Mesenchymal stem cell (in vitro differentiated cells and primary cell): ENCODE results near the gene STK4.
A peak's percentile ranks its signal among the peaks of the same experiment; 100 is the strongest.

Experiments used
- DNase-seq: peaks from one replicate; pipeline ENCODE4 v3.0.0-alpha.2; 2013
- H2AFZ ChIP-seq: one replicate; pipeline ENCODE4 v1.6.1; 2013; ENCODE audit warnings: low read depth, mild to moderate bottlenecking, control low read depth, inconsistent platforms, low read length, moderate library complexity
- H2AK5ac ChIP-seq: 2 replicates; pipeline ENCODE4 v1.6.1; 2013; ENCODE audit warnings: low read length, moderate library complexity, mild to moderate bottlenecking, inconsistent platforms; ENCODE audit not compliant: severe bottlenecking
- H2BK120ac ChIP-seq: one replicate; pipeline ENCODE4 v1.6.1; 2013; ENCODE audit warnings: low read depth, mild to moderate bottlenecking, inconsistent platforms, low read length, moderate library complexity
- H2BK12ac ChIP-seq, 2 experiments: one replicate each; pipeline ENCODE4 v1.6.1; 2013; ENCODE audit warnings: inconsistent platforms in 2 of 2, low read length in 2 of 2, mild to moderate bottlenecking in 2 of 2, moderate library complexity in 2 of 2, control low read depth in 1 of 2
- H2BK15ac ChIP-seq: one replicate; pipeline ENCODE4 v1.6.1; 2013; ENCODE audit warnings: mild to moderate bottlenecking, low read depth, inconsistent platforms; ENCODE audit not compliant: poor library complexity, severe bottlenecking
- H2BK5ac ChIP-seq: 2 replicates; pipeline ENCODE4 v1.6.1; 2013; ENCODE audit warnings: low read depth, mild to moderate bottlenecking, low read length, control low read depth, inconsistent platforms; ENCODE audit not compliant: poor library complexity, severe bottlenecking
- H3K14ac ChIP-seq, 2 experiments: one replicate each; pipeline ENCODE4 v1.6.1; 2013; ENCODE audit warnings: inconsistent platforms in 2 of 2, low read length in 2 of 2, control low read depth in 1 of 2, mild to moderate bottlenecking in 1 of 2, moderate library complexity in 1 of 2
- H3K18ac ChIP-seq, 2 experiments: one replicate each; pipeline ENCODE4 v1.6.1; 2013; ENCODE audit warnings: inconsistent platforms in 2 of 2, low read length in 2 of 2, control low read depth in 1 of 2, low read depth in 1 of 2, mild to moderate bottlenecking in 1 of 2
- H3K23ac ChIP-seq, 2 experiments: one replicate each; pipeline ENCODE4 v1.6.1; 2013; ENCODE audit warnings: inconsistent platforms in 2 of 2, low read length in 2 of 2, mild to moderate bottlenecking in 2 of 2, moderate library complexity in 2 of 2, control low read depth in 1 of 2
- H3K27ac ChIP-seq: 2 replicates; pipeline ENCODE4 v1.5.1; 2013; ENCODE audit warnings: mild to moderate bottlenecking, moderate library complexity, low read length, control low read depth, inconsistent platforms; ENCODE audit not compliant: poor library complexity, severe bottlenecking
- H3K27me3 ChIP-seq, 2 experiments: 2 replicates each; pipeline versions ENCODE4 v1.6.1 to v1.7.0; 2013; ENCODE audit warnings: low read length in 2 of 2, mild to moderate bottlenecking in 2 of 2, moderate library complexity in 2 of 2, control low read depth in 1 of 2, inconsistent platforms in 1 of 2; ENCODE audit not compliant: control insufficient read depth in 1 of 2, insufficient read depth in 1 of 2
- H3K36me3 ChIP-seq, 2 experiments: 2 replicates each; pipeline versions ENCODE4 v1.6.1 to v1.7.0; 2013; ENCODE audit warnings: low read length in 2 of 2, control low read depth in 1 of 2, inconsistent platforms in 1 of 2, low read depth in 1 of 2, mild to moderate bottlenecking in 1 of 2; ENCODE audit not compliant: insufficient read depth in 2 of 2, control insufficient read depth in 1 of 2
- H3K4ac ChIP-seq, 2 experiments: one replicate each; pipeline ENCODE4 v1.6.1; 2013; ENCODE audit warnings: inconsistent platforms in 2 of 2, low read length in 2 of 2, mild to moderate bottlenecking in 2 of 2, moderate library complexity in 2 of 2, control low read depth in 1 of 2, low read depth in 1 of 2
- H3K4me1 ChIP-seq: 2 replicates; pipeline ENCODE4 v1.6.1; 2013; ENCODE audit warnings: low read depth, low read length, control low read depth; ENCODE audit not compliant: control insufficient read depth, insufficient read depth
- H3K4me2 ChIP-seq: 2 replicates; pipeline ENCODE4 v1.6.1; 2013; ENCODE audit warnings: low read length, mild to moderate bottlenecking, inconsistent platforms; ENCODE audit not compliant: poor library complexity, severe bottlenecking
- H3K4me3 ChIP-seq, 2 experiments: 2 replicates each; pipeline versions ENCODE4 v1.5.1 to v1.7.0; 2013; ENCODE audit warnings: low read length in 2 of 2, mild to moderate bottlenecking in 2 of 2, control low read depth in 1 of 2, low read depth in 1 of 2; ENCODE audit not compliant: insufficient read depth in 1 of 2
- H3K79me1 ChIP-seq: replicated peaks from 2 replicates; pipeline ENCODE4 v1.6.1; 2013; ENCODE audit warnings: mild to moderate bottlenecking, control low read depth, low read length, inconsistent platforms; ENCODE audit not compliant: poor library complexity, severe bottlenecking
- H3K9ac ChIP-seq: 2 replicates; pipeline ENCODE4 v1.7.0; 2013; ENCODE audit warnings: mild to moderate bottlenecking, low read length, moderate library complexity
- H3K9me3 ChIP-seq: 2 replicates; pipeline ENCODE4 v1.7.0; 2013; ENCODE audit warnings: mild to moderate bottlenecking, low read length; ENCODE audit not compliant: control insufficient read depth
- H4K8ac ChIP-seq: one replicate; pipeline ENCODE4 v1.6.1; 2013; ENCODE audit warnings: inconsistent platforms, mild to moderate bottlenecking, low read length, moderate library complexity
- H4K91ac ChIP-seq: one replicate; pipeline ENCODE4 v1.6.1; 2013; ENCODE audit warnings: mild to moderate bottlenecking, low read length, inconsistent platforms
- WGBS: methylation state at CpG from one replicate; pipeline ENCODE4 v1.1.7; 2013; ENCODE audit warnings: mixed read lengths; 5-methylcytosine and 5-hydroxymethylcytosine counted together

The STK4 gene

DNA sequence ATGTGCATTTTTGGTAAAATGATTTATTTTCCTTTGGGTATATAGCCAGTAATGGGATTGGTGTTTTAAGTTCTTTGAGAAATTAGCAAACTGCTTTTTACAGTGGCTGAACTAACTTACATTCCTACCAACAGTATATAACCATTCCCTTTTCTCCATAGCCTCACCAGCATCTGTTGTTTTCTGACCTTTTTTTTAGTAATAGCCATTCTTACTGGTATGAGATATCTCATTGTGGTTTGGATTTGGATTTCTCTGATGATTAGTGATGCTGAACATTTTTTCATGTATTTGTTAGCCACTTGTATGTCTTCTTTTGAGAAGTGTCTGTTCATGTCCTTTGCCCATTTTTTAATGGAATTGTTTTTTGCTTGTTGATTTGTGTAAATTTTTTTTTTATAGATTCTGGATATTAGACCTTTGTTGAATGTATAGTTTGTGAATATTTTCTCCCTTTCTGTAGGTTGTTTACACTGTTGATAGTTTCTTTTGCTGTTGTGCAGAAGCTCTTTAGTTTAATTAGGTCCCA lies 42.3 kb downstream of the STK4 start:
- Histone ChIP-seq H3K18ac (no peak overlapping the region), H3K9me3 (no peaks in the 10 kb centered on the region), H3K4me3 (no peak overlapping the region), H3K79me1 (peaks cover 5% of the 10 kb centered on the region), H4K91ac (no peak overlapping the region), H3K14ac (no peak overlapping the region), H2BK12ac (no peak overlapping the region), H3K23ac (no peak overlapping the region), H4K8ac (no peak overlapping the region), H3K4ac (no peak overlapping the region), H2AFZ (no peak overlapping the region), H3K27me3 (no peaks in the 10 kb centered on the region), H2BK15ac (no peak overlapping the region), H3K9ac (no peak overlapping the region), H3K4me2 (no peak overlapping the region), H3K36me3 (peaks cover 3 to 10% of the 10 kb centered on the region in 2 experiments), H3K4me1 (peaks cover 1% of the 10 kb centered on the region), H2BK5ac (no peak overlapping the region), H2AK5ac (no peak overlapping the region), H2BK120ac (no peak overlapping the region), H3K27ac (no peak overlapping the region)
- no peak for DNase-seq

DNA sequence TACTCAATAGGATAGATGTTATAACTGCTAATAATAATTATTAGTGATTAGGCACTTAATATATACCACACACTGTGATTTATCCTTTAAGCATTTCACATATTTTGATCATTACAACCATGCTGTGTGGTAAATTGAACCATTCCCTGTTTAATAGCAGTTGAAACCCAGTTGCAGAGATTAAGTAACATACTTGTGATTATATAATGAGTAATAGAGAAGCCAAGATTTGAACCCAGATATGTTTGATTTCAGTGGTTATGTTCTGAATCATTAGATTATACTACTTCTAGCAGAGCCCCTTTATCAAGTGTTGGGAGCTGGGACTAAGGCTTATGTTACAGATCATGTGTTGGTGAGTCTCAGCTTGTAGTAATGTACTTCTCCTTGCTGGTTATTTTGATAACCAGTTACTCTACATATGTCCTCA lies 44.1 kb downstream of the STK4 start:
- H2AFZ ChIP-seq, result no peak overlapping the region
- no peak overlapping the region for H2BK15ac ChIP-seq
- H4K8ac ChIP-seq, result no peak overlapping the region
- no peak overlapping the region for H3K23ac ChIP-seq
- peak; percentile 21 for DNase-seq
- H3K4me3 ChIP-seq, result no peak overlapping the region
- H3K9me3 ChIP-seq, result no peaks in the 10 kb centered on the region
- no peak overlapping the region for H4K91ac ChIP-seq
- no peak overlapping the region for H2BK120ac ChIP-seq
- no peak overlapping the region for H3K4ac ChIP-seq
- no peak overlapping the region for H2BK12ac ChIP-seq
- H3K4me1 ChIP-seq, result peaks cover 1% of the 10 kb centered on the region
- no peaks in the 10 kb centered on the region for H3K27me3 ChIP-seq
- no peak overlapping the region for H2BK5ac ChIP-seq
- H3K9ac ChIP-seq, result peak overlapping the region; percentile 28
- H3K36me3 ChIP-seq, result peaks cover 3 to 10% of the 10 kb centered on the region in 2 experiments
- no peak overlapping the region for H3K4me2 ChIP-seq
- no peak overlapping the region for H3K18ac ChIP-seq
- H3K14ac ChIP-seq, result no peak overlapping the region
- H3K27ac ChIP-seq, result no peak overlapping the region
- H2AK5ac ChIP-seq, result no peak overlapping the region
- H3K79me1 ChIP-seq, result peaks cover 7% of the 10 kb centered on the region

DNA sequence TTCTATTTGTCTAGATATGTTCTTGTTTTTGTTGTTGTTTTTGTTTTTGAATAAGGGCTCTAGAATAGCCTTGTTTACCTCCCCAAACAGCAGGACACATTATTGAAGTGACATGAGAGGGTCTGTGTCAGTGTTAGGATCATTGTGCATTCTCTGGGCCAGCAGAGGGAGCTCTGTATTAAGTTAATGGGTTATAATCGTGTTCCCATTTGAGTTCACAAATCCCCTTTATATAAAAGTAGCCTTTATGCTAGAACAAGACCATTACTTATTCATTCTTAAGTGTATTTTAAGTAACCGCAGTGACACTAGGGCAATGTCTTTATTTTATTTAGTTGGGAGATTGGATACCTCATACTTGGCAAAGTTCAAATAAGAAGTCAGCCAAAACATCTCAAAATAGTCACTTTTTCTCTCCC lies 44.8 kb downstream of the STK4 start:
- no peak overlapping the region for H2BK15ac ChIP-seq
- no peak overlapping the region for H3K23ac ChIP-seq
- no peak overlapping the region for H2BK5ac ChIP-seq
- H3K4ac ChIP-seq, result no peak overlapping the region
- peaks cover 9% of the 10 kb centered on the region for H3K79me1 ChIP-seq
- H3K4me2 ChIP-seq, result no peak overlapping the region
- H4K8ac ChIP-seq, result no peak overlapping the region
- H4K91ac ChIP-seq, result no peak overlapping the region
- H2AFZ ChIP-seq, result no peak overlapping the region
- H3K14ac ChIP-seq, result no peak overlapping the region
- no peak overlapping the region for H2BK12ac ChIP-seq
- H3K9ac ChIP-seq, result peak overlapping the region; percentile 48
- no CpG with 5 or more reads among the region's 2 CpGs for WGBS
- H2AK5ac ChIP-seq, result no peak overlapping the region
- H3K27me3 ChIP-seq, result no peaks in the 10 kb centered on the region
- H3K36me3 ChIP-seq, result peaks cover 3 to 10% of the 10 kb centered on the region in 2 experiments
- H3K4me3 ChIP-seq, result no peak overlapping the region
- H3K9me3 ChIP-seq, result no peaks in the 10 kb centered on the region
- H3K18ac ChIP-seq, result no peak overlapping the region
- H3K4me1 ChIP-seq, result peaks cover 1% of the 10 kb centered on the region
- no peak overlapping the region for H3K27ac ChIP-seq
- no peak overlapping the region for H2BK120ac ChIP-seq
- DNase-seq, result peak; percentile 71

DNA sequence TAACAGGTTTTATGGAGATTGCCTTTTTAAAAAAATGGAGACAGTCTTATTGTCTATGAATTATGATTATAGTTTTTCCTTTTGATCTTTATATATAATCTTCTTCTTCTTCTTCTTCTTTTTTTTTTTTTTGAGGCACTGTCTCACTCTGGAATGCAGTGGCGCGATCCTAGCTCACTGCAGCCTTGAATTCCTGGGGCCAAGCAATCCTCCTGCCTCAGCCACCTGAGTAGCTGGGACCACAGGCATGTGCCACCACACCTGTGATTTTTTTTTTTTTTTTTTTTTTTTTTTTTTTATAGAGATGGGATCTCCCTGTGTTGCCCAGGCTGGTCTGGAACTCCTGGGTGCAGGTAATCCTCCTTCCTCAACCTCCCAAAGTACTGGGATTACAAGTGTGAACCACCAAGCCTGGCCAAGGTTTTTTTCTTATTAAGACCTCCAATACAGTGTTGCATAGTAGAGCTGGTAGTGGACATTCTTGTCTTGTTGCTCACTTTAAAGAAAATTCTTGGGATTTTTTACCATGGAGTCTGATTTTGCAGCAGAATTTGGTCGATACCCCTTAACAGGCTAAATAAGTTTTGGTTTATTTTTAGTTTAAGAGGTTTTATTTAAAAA lies 46.5 kb downstream of the STK4 start:
- peaks cover 1% of the 10 kb centered on the region for H3K4me1 ChIP-seq

More for the DNA sequence above, 46.5 kb downstream of the STK4 start:
- no peak overlapping the region for H3K18ac ChIP-seq
- no peak overlapping the region for H2AFZ ChIP-seq
- peaks cover 3 to 12% of the 10 kb centered on the region in 2 experiments for H3K36me3 ChIP-seq
- H3K4me3 ChIP-seq, result no peak overlapping the region
- H3K9ac ChIP-seq, result no peak overlapping the region
- 0% methylated on average over 1 of the region's 3 CpGs for WGBS
- H2BK15ac ChIP-seq, result no peak overlapping the region
- H3K79me1 ChIP-seq, result peaks cover 6% of the 10 kb centered on the region
- H3K9me3 ChIP-seq, result no peaks in the 10 kb centered on the region
- H3K27me3 ChIP-seq, result no peaks in the 10 kb centered on the region
- H4K8ac ChIP-seq, result no peak overlapping the region
- no peak overlapping the region for H4K91ac ChIP-seq
- H2AK5ac ChIP-seq, result no peak overlapping the region
- H3K4ac ChIP-seq, result no peak overlapping the region
- peak overlapping the region; percentile 77 for H3K27ac ChIP-seq
- no peak overlapping the region for H3K4me2 ChIP-seq
- no peak overlapping the region for H2BK5ac ChIP-seq
- no peak overlapping the region for H2BK12ac ChIP-seq
- H3K23ac ChIP-seq, result no peak overlapping the region
- H3K14ac ChIP-seq, result no peak overlapping the region
- DNase-seq, result peak; percentile 25
- no peak overlapping the region for H2BK120ac ChIP-seq
